ENCODE data around the gene CDAN1.
"Not testable (repeated sequence)": the region's sequence is repeated elsewhere in the genome, so short reads cannot be mapped to it uniquely, and the experiment has no call there.

DNA sequence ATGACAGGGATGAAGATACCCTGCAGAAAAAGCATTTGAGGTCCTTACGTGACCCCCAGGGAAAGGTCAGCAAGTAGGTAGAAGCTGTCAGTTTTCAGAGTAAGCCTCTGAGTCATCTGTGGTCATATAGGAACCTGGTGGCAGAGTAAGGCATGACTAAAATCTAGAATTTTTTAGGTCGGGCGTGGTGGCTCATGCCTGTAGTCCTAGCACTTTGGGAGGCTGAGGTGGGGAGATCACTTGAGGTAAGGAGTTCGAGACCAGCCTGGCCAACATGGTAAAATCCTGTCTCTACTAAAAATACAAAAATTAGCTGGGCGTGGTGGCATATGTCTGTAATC is 56.8 kb downstream of the CDAN1 start:
- TF ChIP-seq POLR2A (IDR thresholded peaks at IDR 0.05), result not testable (repeated sequence)
- TF ChIP-seq, protein P1, sequence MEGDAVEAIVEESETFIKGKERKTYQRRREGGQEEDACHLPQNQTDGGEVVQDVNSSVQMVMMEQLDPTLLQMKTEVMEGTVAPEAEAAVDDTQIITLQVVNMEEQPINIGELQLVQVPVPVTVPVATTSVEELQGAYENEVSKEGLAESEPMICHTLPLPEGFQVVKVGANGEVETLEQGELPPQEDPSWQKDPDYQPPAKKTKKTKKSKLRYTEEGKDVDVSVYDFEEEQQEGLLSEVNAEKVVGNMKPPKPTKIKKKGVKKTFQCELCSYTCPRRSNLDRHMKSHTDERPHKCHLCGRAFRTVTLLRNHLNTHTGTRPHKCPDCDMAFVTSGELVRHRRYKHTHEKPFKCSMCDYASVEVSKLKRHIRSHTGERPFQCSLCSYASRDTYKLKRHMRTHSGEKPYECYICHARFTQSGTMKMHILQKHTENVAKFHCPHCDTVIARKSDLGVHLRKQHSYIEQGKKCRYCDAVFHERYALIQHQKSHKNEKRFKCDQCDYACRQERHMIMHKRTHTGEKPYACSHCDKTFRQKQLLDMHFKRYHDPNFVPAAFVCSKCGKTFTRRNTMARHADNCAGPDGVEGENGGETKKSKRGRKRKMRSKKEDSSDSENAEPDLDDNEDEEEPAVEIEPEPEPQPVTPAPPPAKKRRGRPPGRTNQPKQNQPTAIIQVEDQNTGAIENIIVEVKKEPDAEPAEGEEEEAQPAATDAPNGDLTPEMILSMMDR (IDR thresholded peaks at IDR 0.05), result not testable (repeated sequence)
